ENCODE results near the gene METTL26. TPM values are rescaled to one million over a fixed set of nuclear protein-coding genes. Genes with fewer than 3 reads are reported as not detected.

The METTL26 gene
- total RNA-seq, 1 donor from 2014 or later: 48.7 TPM

- TF ChIP-seq, protein P1, sequence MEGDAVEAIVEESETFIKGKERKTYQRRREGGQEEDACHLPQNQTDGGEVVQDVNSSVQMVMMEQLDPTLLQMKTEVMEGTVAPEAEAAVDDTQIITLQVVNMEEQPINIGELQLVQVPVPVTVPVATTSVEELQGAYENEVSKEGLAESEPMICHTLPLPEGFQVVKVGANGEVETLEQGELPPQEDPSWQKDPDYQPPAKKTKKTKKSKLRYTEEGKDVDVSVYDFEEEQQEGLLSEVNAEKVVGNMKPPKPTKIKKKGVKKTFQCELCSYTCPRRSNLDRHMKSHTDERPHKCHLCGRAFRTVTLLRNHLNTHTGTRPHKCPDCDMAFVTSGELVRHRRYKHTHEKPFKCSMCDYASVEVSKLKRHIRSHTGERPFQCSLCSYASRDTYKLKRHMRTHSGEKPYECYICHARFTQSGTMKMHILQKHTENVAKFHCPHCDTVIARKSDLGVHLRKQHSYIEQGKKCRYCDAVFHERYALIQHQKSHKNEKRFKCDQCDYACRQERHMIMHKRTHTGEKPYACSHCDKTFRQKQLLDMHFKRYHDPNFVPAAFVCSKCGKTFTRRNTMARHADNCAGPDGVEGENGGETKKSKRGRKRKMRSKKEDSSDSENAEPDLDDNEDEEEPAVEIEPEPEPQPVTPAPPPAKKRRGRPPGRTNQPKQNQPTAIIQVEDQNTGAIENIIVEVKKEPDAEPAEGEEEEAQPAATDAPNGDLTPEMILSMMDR (IDR thresholded peaks at IDR 0.05): no peak
- CTCF ChIA-PET: no interaction called here
- peak within 1 kb of the TSS; percentile 71 for H3K4me3 Mint-ChIP-seq
- H3K27ac Mint-ChIP-seq: no peak within 1 kb of the TSS
- DNase-seq (peak; percentile 78), ATAC-seq (ENCODE audit: low read depth) (peak; percentile 43)
- H3K4me1 Mint-ChIP-seq: peaks cover 35% of the 10 kb centered on the region
- no peaks in the 10 kb centered on the region for H3K27me3 Mint-ChIP-seq
- peaks cover 3% of the 10 kb centered on the region for H3K36me3 Mint-ChIP-seq (ENCODE audit: low read depth)
- POLR2A ChIA-PET: interaction anchor here (1.0 to 1.2 kb wide), 2 partner anchors 80 to 115 kb away, joined by 3 read pairs; partner anchors contain the start of genes ANTKMT and CAPN15
- no peaks in the 10 kb centered on the region for H3K9me3 Mint-ChIP-seq
- intact Hi-C loops (cut with micrococcal nuclease): no loop called here
Measured at GRCh38 chr16:641326-642188, 5.5 kb upstream of the METTL26 start, which contains the start of gene MCRIP2. MCRIP2 (plus strand) TSS chr16:641828; CDS start chr16:641992, 164 bp downstream.

DNA sequence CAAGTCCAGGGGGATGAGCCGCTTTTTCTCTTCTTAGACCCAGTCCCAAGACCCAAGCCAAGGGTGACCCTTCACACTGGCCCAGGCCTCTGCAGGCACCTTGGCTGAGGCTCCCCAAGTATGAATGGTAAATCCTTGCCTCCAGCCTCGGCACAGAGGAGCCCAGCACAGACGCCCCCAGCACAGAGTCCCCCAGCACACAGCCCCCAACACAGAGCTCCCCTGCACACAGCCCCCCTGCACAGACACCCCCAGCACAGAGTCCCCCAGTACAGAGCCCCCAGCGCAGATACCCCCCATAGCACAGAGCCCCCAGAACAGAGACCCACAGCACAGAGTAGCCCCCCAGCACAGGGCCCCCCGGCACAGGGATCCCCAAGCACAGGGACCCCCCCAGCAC is 4.5 kb upstream of the METTL26 start:
- intact Hi-C loops (cut with micrococcal nuclease): no loop called here
- POLR2A ChIA-PET: interaction anchor here (0.7 to 1.1 kb wide), 3 partner anchors 19 to 239 kb away, joined by 5 to 9 read pairs (median 6); partner anchors contain the start of gene DECR2
- H3K4me1 Mint-ChIP-seq: peaks cover 38% of the 10 kb centered on the region
- no peaks in the 10 kb centered on the region for H3K27me3 Mint-ChIP-seq
- DNase-seq (no peak), ATAC-seq (ENCODE audit: low read depth) (no peak)
- TF ChIP-seq, protein P1 (IDR thresholded peaks at IDR 0.05): no peak
- H3K4me3 Mint-ChIP-seq: peak overlapping the region; percentile 4
- no peaks in the 10 kb centered on the region for H3K9me3 Mint-ChIP-seq
- H3K27ac Mint-ChIP-seq: no peak overlapping the region
- H3K36me3 Mint-ChIP-seq (ENCODE audit: low read depth): peaks cover 6% of the 10 kb centered on the region
- CTCF ChIA-PET: no interaction called here

GRCh38 chr16:638836-639235 is 2.7 kb upstream of the METTL26 start:
- H3K4me3 Mint-ChIP-seq: peak overlapping the region; percentile 11
- H3K4me1 Mint-ChIP-seq: peaks cover 36% of the 10 kb centered on the region
- H3K27ac Mint-ChIP-seq: peak overlapping the region; percentile 53
- TF ChIP-seq, protein P1 (IDR thresholded peaks at IDR 0.05): no peak
- no peaks in the 10 kb centered on the region for H3K9me3 Mint-ChIP-seq
- ATAC-seq (ENCODE audit: low read depth): no peak
- POLR2A ChIA-PET: no interaction called here
- peaks cover 6% of the 10 kb centered on the region for H3K36me3 Mint-ChIP-seq (ENCODE audit: low read depth)
- intact Hi-C loops (cut with micrococcal nuclease): no loop called here
- no peaks in the 10 kb centered on the region for H3K27me3 Mint-ChIP-seq
- DNase-seq: no peak
- CTCF ChIA-PET: no interaction called here

- H3K4me1 Mint-ChIP-seq: peaks cover 34% of the 10 kb centered on the region
- H3K27ac Mint-ChIP-seq: no peak overlapping the region
- intact Hi-C loops (cut with micrococcal nuclease): no loop called here
- POLR2A ChIA-PET: interaction anchor here (0.7 kb wide), 1 partner anchor 69 kb away, joined by 3 read pairs; no protein-coding TSS in a partner anchor
- H3K27me3 Mint-ChIP-seq: no peaks in the 10 kb centered on the region
- H3K4me3 Mint-ChIP-seq: no peak overlapping the region
- H3K36me3 Mint-ChIP-seq (ENCODE audit: low read depth): peaks cover 6% of the 10 kb centered on the region
- ATAC-seq (ENCODE audit: low read depth) (no peak), DNase-seq (no peak)
- no peaks in the 10 kb centered on the region for H3K9me3 Mint-ChIP-seq
- CTCF ChIA-PET: no interaction called here
- TF ChIP-seq, protein P1 (IDR thresholded peaks at IDR 0.05): no peak
Measured at GRCh38 chr16:638034-638543, 2.0 kb upstream of the METTL26 start.
